HCT116 (cell line): ENCODE measurements around the gene UBAP2. TPM values are rescaled to one million over a fixed set of nuclear protein-coding genes. Genes with fewer than 3 reads are reported as not detected.

Experiments used
- ATAC-seq: fragments of 200-7000 bp; cut with Tn5 transposase; 2 replicates; pipeline ENCODE4 v1.9.1; 2020; ENCODE audit warnings: mild to moderate bottlenecking, moderate library complexity
- BruUV-seq: library from RNA; stranded (reverse); fragments of 400-500 nt; replicated peaks from 2 replicates; lab custom pipeline; 2021; lab: Mats Ljungman, UMichigan
- CTCF ChIA-PET: fragments of 300-600 bp; sonication (Branson Sonifier 250); formaldehyde crosslinking; loops from one replicate; lab custom pipeline; 2021; ENCODE audit warnings: antibody characterized with exemption; lab: Charles Lee
- POLR2A ChIA-PET: fragments of 300-600, 350-600 bp; sonication (Branson Sonifier 250); formaldehyde crosslinking; loops from one replicate; lab custom pipeline; 2021; ENCODE audit warnings: antibody characterized with exemption; lab: Charles Lee
- RAD21 ChIA-PET, 2 experiments: fragments of 300-600 bp; sonication (Branson Sonifier 250); formaldehyde crosslinking; loops; one replicate each; lab custom pipeline; 2023; ENCODE audit warnings: low total read pairs in 2 of 2; ENCODE audit not compliant: uncharacterized antibody in 2 of 2, unreplicated experiment in 2 of 2, low non-redundant PET in 1 of 2; lab: Charles Lee
- DNase-seq: peaks from one replicate; pipeline ENCODE4 v3.0.0-alpha.2; 2010; ENCODE audit warnings: low read depth, low spot score
- H2AFZ ChIP-seq: fragments of 200-600 bp; shearing (Covaris generic), sonication (generic); 2 replicates; pipeline ENCODE4 v1.6.1; 2017; ENCODE audit warnings: low read depth, mixed run types, mixed read lengths, antibody characterized with exemption, low read length; ENCODE audit not compliant: poor library complexity, severe bottlenecking
- H3K27ac ChIP-seq: 2 replicates; pipeline ENCODE4 v1.5.1; 2012; ENCODE audit warnings: low read depth, low read length
- H3K27me3 ChIP-seq: fragments of 200-600 bp; sonication (generic); 2 replicates; pipeline ENCODE4 v1.6.1; 2016; ENCODE audit warnings: mixed run types, low read length, mixed read lengths; ENCODE audit not compliant: insufficient read depth
- H3K36me3 ChIP-seq, 2 experiments: fragments of 200-500 bp in 1 of 2; fragments of 200-600 bp in 1 of 2; sonication (Bioruptor generic) in 1 of 2; sonication (generic) in 1 of 2; 2 replicates each; pipeline versions ENCODE4 v1.5.1 to v1.6.1; 2014 to 2016; ENCODE audit warnings: low read length in 2 of 2, inconsistent platforms in 1 of 2, mixed read lengths in 1 of 2, mixed run types in 1 of 2; ENCODE audit not compliant: insufficient read depth in 2 of 2, control insufficient read depth in 1 of 2
- H3K4me1 ChIP-seq, 2 experiments: fragments of 200-600 bp in 1 of 2; sonication (generic) in 1 of 2; 2 replicates each; pipeline versions ENCODE4 v1.5.1 to v1.6.1; 2012 to 2017; ENCODE audit warnings: low read length in 2 of 2, inconsistent platforms in 1 of 2, mild to moderate bottlenecking in 1 of 2, mixed read lengths in 1 of 2, mixed run types in 1 of 2, moderate library complexity in 1 of 2; ENCODE audit not compliant: insufficient read depth in 2 of 2, control insufficient read depth in 1 of 2
- H3K4me2 ChIP-seq: fragments of 200-600 bp; sonication (generic); 2 replicates; pipeline ENCODE4 v1.6.1; 2017; ENCODE audit warnings: mixed run types, low read length, mixed read lengths
- H3K4me3 ChIP-seq, 2 experiments: fragments of 200-600 bp in 1 of 2; sonication (generic) in 1 of 2; replicated peaks in 1 of 2; 2 replicates each; pipeline ENCODE4 v1.5.1; 2011 to 2016; ENCODE audit warnings: low read length in 2 of 2, control low read depth in 1 of 2, low read depth in 1 of 2, mild to moderate bottlenecking in 1 of 2, mixed read lengths in 1 of 2, mixed run types in 1 of 2
- H3K79me2 ChIP-seq: fragments of 200-600 bp; sonication (generic); 2 replicates; pipeline ENCODE4 v1.6.1; 2017; ENCODE audit warnings: mild to moderate bottlenecking, mixed run types, low read length, moderate library complexity, mixed read lengths; ENCODE audit not compliant: insufficient read depth
- H3K9ac ChIP-seq: fragments of 200-600 bp; sonication (generic); 2 replicates; pipeline ENCODE4 v1.6.1; 2016; ENCODE audit warnings: low read length, mixed read lengths
- H3K9me2 ChIP-seq: fragments of 200-600 bp; sonication (generic), shearing (Covaris generic); 2 replicates; pipeline ENCODE4 v1.6.1; 2017; ENCODE audit warnings: mixed run types, mild to moderate bottlenecking, moderate library complexity; ENCODE audit not compliant: insufficient read depth
- H3K9me3 ChIP-seq, 2 experiments: fragments of 200-500 bp in 1 of 2; fragments of 200-600 bp in 1 of 2; sonication (Bioruptor generic) in 1 of 2; sonication (generic) in 1 of 2; 2 replicates each; pipeline ENCODE4 v1.6.1; 2014 to 2017; ENCODE audit warnings: low read length in 2 of 2, mixed read lengths in 2 of 2, inconsistent platforms in 1 of 2, low read depth in 1 of 2, mild to moderate bottlenecking in 1 of 2, mixed run types in 1 of 2, moderate library complexity in 1 of 2; ENCODE audit not compliant: control insufficient read depth in 1 of 2, insufficient read depth in 1 of 2
- H4K20me1 ChIP-seq: fragments of 200-600 bp; sonication (generic), shearing (Covaris generic); 2 replicates; pipeline ENCODE4 v1.6.1; 2017; ENCODE audit warnings: mixed run types, mild to moderate bottlenecking, moderate library complexity; ENCODE audit not compliant: insufficient read depth
- CEBPB ChIP-seq: IDR thresholded peaks from 2 replicates; pipeline ENCODE4 v1.6.1; 2012; ENCODE audit warnings: low read depth
- CTCF ChIP-seq, 3 experiments: fragments of 200-600 bp in 1 of 3; sonication (generic) in 1 of 3; IDR thresholded peaks in 2 of 3; conservative IDR thresholded peaks in 1 of 3; 2 replicates each; pipeline ENCODE4 v1.5.1; 2012 to 2017; ENCODE audit warnings: low read depth in 2 of 3, low read length in 2 of 3, antibody characterized with exemption in 1 of 3, borderline replicate concordance in 1 of 3, control low read depth in 1 of 3, mild to moderate bottlenecking in 1 of 3, mixed read lengths in 1 of 3, mixed run types in 1 of 3, moderate library complexity in 1 of 3; ENCODE audit not compliant: insufficient read depth in 1 of 3
- EGR1 ChIP-seq: IDR thresholded peaks from 2 replicates; pipeline ENCODE4 v1.6.1; 2012; ENCODE audit warnings: low read depth
- ELF1 ChIP-seq: IDR thresholded peaks from 2 replicates; pipeline ENCODE4 v1.6.1; 2012; ENCODE audit warnings: low read depth, borderline replicate concordance
- EZH2 ChIP-seq: fragments of 200-600 bp; sonication (generic); IDR thresholded peaks from 2 replicates; pipeline ENCODE4 v1.6.1; 2017; ENCODE audit warnings: antibody characterized with exemption, mixed run types
- EZH2phosphoT487 ChIP-seq: fragments of 200-600 bp; IDR thresholded peaks from 2 replicates; pipeline ENCODE4 v1.6.1; 2018; ENCODE audit warnings: antibody characterized with exemption, borderline replicate concordance
- FOSL1 ChIP-seq: IDR thresholded peaks from 2 replicates; pipeline ENCODE4 v1.6.1; 2012; ENCODE audit warnings: low read depth
- MAX ChIP-seq: IDR thresholded peaks from 2 replicates; pipeline ENCODE4 v1.6.1; 2012
- POLR2A ChIP-seq: IDR thresholded peaks from 2 replicates; pipeline ENCODE4 v1.7.0; 2011; ENCODE audit warnings: borderline replicate concordance; ENCODE audit not compliant: insufficient read depth, insufficient read length; ENCODE audit errors: extremely low read depth
- POLR2AphosphoS5 ChIP-seq: IDR thresholded peaks from 2 replicates; pipeline ENCODE4 v1.6.1; 2011; ENCODE audit warnings: mild to moderate bottlenecking, low read depth, low read length, moderate library complexity
- RAD21 ChIP-seq: IDR thresholded peaks from 2 replicates; pipeline ENCODE4 v1.6.1; 2012; ENCODE audit warnings: low read depth, mild to moderate bottlenecking
- SIN3A ChIP-seq: IDR thresholded peaks from 2 replicates; pipeline ENCODE4 v1.6.1; 2012; ENCODE audit warnings: low read depth
- SP1 ChIP-seq: IDR thresholded peaks from 2 replicates; pipeline ENCODE4 v1.6.1; 2012; ENCODE audit warnings: low read depth
- SRF ChIP-seq: IDR thresholded peaks from 2 replicates; pipeline ENCODE4 v1.6.1; 2012; ENCODE audit warnings: low read depth
- TCF7L2 ChIP-seq: IDR thresholded peaks from 2 replicates; pipeline ENCODE4 v1.7.0; 2011; ENCODE audit warnings: borderline replicate concordance, inconsistent platforms; ENCODE audit not compliant: insufficient read depth, insufficient read length; ENCODE audit errors: extremely low read depth
- YY1 ChIP-seq: IDR thresholded peaks from 2 replicates; pipeline ENCODE4 v1.6.1; 2011; ENCODE audit warnings: low read length, low read depth, moderate library complexity, mild to moderate bottlenecking; ENCODE audit not compliant: insufficient replicate concordance; ENCODE audit errors: extremely low read depth
- ZFX ChIP-seq: fragments of 450-650 bp; IDR thresholded peaks from 2 replicates; pipeline ENCODE4 v1.6.1; 2017
- ZNF274 ChIP-seq: fragments of 200-500 bp; sonication (Bioruptor generic); IDR thresholded peaks from 2 replicates; pipeline ENCODE4 v1.6.1; 2014; ENCODE audit warnings: mild to moderate bottlenecking, low read depth, low read length, inconsistent platforms
- intact Hi-C: fragments of 100-400 bp; cut with micrococcal nuclease; formaldehyde crosslinking; loops from 2 replicates; pipeline ENCODE4 v1.10.0; 2022
- total RNA-seq: library from RNA; stranded (reverse); gene quantifications from one replicate; pipeline ENCODE4 v1.2.1, GENCODE V29; 2021; ENCODE audit not compliant: unreplicated experiment
- TF ChIP-seq, protein P1 (sequence below): IDR thresholded peaks from 2 replicates; pipeline ENCODE4 v1.6.1; 2011; ENCODE audit warnings: mild to moderate bottlenecking, low read length, moderate library complexity; ENCODE audit not compliant: insufficient replicate concordance; ENCODE audit errors: extremely low read depth
- TF ChIP-seq, protein P2 (sequence below): IDR thresholded peaks from 2 replicates; pipeline ENCODE4 v1.6.1; 2012; ENCODE audit warnings: low read depth

Gene UBAP2
- total RNA-seq, 1 experiment from 2014 or later, result 51.3 TPM

GRCh38 chr9:33932078-33932807 lies 116.4 kb downstream of the UBAP2 start:
- Histone ChIP-seq H3K4me2 (no peak overlapping the region), H3K27ac (no peak overlapping the region), H3K9ac (no peak overlapping the region), H3K9me3 (no peaks in the 10 kb centered on the region), H3K36me3 (peaks cover 54 to 59% of the 10 kb centered on the region in 2 experiments; a peak in 3 of 4 replicates), H3K27me3 (no peaks in the 10 kb centered on the region), H3K4me3 (no peak overlapping the region), H2AFZ (no peak overlapping the region), H4K20me1 (no peaks in the 10 kb centered on the region), H3K9me2 (no peaks in the 10 kb centered on the region), H3K79me2 (peaks cover 33% of the 10 kb centered on the region; the same call in 1 of the 2 replicates), H3K4me1 (no peaks in the 10 kb centered on the region)
- RAD21 ChIA-PET, result no interaction called here
- ATAC-seq, result no peak
- CTCF ChIA-PET, result no interaction called here
- BruUV-seq, result no TSS peak
- POLR2A ChIA-PET, result no interaction called here
- no peak for TF ChIP-seq FOSL1
- TF ChIP-seq SIN3A, result no peak
- no peak for TF ChIP-seq RAD21
- TF ChIP-seq YY1, result no peak
- no peak for TF ChIP-seq CTCF (IDR thresholded peaks at IDR 0.05 in 2 of 3, conservative IDR thresholded peaks at IDR 0.05 in 1 of 3; ENCODE audit: borderline replicate concordance in 1 of 3, insufficient read depth in 1 of 3, low read depth in 2 of 3, low read length in 2 of 3)
- TF ChIP-seq CEBPB, result no peak
- TF ChIP-seq ELF1, result no peak
- no peak for TF ChIP-seq SRF
- TF ChIP-seq EZH2, result no peak
- TF ChIP-seq MAX, result no peak
- no peak for TF ChIP-seq SP1
- no peak for TF ChIP-seq TCF7L2
- no peak for TF ChIP-seq POLR2A
- no peak for TF ChIP-seq EGR1
- TF ChIP-seq EZH2phosphoT487, result no peak
- TF ChIP-seq ZNF274, result no peak
- no peak for TF ChIP-seq ZFX
- no peak for TF ChIP-seq POLR2AphosphoS5
- TF ChIP-seq, protein P1, sequence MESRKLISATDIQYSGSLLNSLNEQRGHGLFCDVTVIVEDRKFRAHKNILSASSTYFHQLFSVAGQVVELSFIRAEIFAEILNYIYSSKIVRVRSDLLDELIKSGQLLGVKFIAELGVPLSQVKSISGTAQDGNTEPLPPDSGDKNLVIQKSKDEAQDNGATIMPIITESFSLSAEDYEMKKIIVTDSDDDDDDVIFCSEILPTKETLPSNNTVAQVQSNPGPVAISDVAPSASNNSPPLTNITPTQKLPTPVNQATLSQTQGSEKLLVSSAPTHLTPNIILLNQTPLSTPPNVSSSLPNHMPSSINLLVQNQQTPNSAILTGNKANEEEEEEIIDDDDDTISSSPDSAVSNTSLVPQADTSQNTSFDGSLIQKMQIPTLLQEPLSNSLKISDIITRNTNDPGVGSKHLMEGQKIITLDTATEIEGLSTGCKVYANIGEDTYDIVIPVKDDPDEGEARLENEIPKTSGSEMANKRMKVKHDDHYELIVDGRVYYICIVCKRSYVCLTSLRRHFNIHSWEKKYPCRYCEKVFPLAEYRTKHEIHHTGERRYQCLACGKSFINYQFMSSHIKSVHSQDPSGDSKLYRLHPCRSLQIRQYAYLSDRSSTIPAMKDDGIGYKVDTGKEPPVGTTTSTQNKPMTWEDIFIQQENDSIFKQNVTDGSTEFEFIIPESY, result no peak
- TF ChIP-seq, protein P2, sequence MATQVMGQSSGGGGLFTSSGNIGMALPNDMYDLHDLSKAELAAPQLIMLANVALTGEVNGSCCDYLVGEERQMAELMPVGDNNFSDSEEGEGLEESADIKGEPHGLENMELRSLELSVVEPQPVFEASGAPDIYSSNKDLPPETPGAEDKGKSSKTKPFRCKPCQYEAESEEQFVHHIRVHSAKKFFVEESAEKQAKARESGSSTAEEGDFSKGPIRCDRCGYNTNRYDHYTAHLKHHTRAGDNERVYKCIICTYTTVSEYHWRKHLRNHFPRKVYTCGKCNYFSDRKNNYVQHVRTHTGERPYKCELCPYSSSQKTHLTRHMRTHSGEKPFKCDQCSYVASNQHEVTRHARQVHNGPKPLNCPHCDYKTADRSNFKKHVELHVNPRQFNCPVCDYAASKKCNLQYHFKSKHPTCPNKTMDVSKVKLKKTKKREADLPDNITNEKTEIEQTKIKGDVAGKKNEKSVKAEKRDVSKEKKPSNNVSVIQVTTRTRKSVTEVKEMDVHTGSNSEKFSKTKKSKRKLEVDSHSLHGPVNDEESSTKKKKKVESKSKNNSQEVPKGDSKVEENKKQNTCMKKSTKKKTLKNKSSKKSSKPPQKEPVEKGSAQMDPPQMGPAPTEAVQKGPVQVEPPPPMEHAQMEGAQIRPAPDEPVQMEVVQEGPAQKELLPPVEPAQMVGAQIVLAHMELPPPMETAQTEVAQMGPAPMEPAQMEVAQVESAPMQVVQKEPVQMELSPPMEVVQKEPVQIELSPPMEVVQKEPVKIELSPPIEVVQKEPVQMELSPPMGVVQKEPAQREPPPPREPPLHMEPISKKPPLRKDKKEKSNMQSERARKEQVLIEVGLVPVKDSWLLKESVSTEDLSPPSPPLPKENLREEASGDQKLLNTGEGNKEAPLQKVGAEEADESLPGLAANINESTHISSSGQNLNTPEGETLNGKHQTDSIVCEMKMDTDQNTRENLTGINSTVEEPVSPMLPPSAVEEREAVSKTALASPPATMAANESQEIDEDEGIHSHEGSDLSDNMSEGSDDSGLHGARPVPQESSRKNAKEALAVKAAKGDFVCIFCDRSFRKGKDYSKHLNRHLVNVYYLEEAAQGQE, result no peak
- intact Hi-C loops, result no loop called here
- no peak for DNase-seq
